Bone marrow (tissue), 2 donors: ENCODE measurements around the gene ISG15.
"Not testable (repeated sequence)": the region's sequence is repeated elsewhere in the genome, so short reads cannot be mapped to it uniquely, and the experiment has no call there.

Source experiments
- DNase-seq, 2 donors: peaks; one replicate each; lab custom pipeline; 2025; lab: John Stamatoyannopoulos, UW

Gene ISG15

DNA sequence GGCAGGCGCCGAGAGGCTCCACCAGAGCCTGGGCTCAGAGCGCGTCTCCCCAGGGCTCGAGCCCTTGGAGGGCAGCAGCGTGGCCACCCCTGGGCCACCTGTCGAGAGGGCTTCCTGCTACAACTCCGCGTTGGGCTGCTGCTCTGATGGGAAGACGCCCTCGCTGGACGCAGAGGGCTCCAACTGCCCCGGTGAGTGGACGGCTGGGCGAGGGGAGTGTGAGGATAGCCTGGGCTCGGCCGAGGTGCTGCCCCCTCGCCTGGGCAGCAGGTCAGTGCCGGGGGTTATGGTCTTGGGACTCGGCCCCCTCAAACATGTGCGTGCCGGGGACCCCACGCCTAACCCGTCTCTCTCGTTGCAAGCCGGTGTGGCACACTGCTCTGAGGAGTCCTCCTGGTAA lies 33.5 kb downstream of the ISG15 start:
- no peak for DNase-seq

GRCh38 chr1:1047407-1047806 lies 34.1 kb downstream of the ISG15 start:
- no peak for DNase-seq

- DNase-seq, result no peak
These were observed 34.7 kb downstream of the ISG15 start for GRCh38 chr1:1047963-1048362.

- no peak for DNase-seq
These were observed 35.5 kb downstream of the ISG15 start for GRCh38 chr1:1048765-1049164.

DNA sequence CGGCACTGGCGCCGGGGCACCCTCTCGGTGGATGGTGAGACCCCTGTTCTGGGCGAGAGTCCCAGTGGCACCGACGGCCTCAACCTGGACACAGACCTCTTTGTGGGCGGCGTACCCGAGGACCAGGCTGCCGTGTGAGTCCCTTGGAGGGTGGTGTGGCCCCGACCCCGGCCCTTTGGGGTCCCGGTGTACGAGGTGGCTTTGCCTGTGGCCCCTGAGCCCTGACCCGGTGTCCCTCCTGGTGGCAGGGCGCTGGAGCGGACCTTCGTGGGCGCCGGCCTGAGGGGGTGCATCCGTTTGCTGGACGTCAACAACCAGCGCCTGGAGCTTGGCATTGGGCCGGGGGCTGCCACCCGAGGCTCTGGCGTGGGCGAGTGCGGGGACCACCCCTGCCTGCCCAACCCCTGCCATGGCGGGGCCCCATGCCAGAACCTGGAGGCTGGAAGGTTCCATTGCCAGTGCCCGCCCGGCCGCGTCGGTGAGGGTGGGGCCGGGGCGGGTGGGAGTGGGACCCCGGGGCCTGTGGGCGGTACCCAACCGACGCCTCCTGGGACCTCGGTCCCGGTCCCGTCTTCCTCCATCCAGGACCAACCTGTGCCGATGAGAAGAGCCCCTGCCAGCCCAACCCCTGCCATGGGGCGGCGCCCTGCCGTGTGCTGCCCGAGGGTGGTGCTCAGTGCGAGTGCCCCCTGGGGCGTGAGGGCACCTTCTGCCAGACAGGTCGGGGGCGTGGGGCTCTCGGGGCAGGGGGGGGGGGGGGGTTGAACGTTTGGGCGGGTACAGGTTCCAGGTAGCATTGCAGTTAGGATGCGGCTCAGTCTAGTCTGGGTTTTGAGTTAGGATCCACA lies 36.2 kb downstream of the ISG15 start:
- DNase-seq, result no peak

GRCh38 chr1:1050577-1051052 lies 37.3 kb downstream of the ISG15 start:
- no peak for DNase-seq

DNA sequence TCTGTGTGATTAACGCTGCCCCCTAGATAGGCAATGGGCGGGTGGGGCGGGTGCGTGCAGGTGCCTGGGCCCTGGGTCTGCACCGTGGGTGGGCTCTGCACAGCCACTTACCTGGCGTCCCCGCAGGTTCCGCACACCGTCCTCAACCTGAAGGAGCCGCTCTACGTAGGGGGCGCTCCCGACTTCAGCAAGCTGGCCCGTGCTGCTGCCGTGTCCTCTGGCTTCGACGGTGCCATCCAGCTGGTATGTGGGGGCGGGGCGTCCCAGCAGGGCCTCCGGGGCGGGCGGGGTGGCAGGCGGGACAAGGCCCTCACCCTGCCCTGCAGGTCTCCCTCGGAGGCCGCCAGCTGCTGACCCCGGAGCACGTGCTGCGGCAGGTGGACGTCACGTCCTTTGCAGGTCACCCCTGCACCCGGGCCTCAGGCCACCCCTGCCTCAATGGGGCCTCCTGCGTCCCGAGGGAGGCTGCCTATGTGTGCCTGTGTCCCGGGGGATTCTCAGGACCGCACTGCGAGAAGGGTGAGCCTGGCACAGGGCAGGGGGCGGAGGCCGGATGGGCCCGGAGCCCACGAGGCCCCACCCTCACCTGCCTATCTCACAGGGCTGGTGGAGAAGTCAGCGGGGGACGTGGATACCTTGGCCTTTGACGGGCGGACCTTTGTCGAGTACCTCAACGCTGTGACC lies 38.0 kb downstream of the ISG15 start:
- no peak for DNase-seq

DNA sequence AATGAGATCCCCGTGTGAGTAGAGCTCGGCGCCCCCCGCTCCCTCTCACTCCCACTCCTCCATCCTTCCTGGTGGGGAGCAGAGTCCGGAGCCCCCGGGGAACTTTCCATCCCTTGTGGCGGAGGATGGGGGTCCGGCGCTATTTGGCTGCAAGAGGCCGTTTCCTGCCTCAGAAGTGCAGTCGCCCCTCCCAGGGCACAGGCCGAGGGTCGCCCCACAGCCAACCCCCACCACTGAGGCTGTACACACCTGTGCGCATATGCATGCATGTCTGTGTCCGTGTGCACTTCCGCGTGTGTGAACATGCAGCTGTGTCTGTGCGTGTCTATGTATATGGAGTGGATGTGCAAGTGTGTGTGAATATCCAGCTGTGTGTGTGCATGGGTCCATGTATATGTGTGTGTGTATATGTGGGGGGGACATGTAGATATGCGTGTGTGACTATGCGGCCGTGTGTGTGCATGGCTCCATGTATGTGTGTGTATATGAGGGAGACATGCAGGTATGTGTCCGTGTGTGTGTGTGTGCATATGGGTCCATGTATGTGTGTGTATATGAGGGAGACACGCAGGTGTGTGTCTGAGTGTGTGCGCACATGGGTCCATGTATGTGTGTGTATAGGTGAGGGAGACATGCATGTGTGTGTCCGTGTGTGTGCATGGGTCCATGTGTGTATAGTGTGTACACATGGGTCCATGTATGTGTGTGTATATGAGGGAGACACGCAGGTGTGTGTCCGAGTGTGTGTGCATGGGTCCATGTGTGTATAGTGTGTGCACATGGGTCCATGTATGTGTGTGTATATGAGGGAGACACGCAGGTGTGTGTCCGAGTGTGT lies 38.9 kb downstream of the ISG15 start:
- no peak for DNase-seq

DNA sequence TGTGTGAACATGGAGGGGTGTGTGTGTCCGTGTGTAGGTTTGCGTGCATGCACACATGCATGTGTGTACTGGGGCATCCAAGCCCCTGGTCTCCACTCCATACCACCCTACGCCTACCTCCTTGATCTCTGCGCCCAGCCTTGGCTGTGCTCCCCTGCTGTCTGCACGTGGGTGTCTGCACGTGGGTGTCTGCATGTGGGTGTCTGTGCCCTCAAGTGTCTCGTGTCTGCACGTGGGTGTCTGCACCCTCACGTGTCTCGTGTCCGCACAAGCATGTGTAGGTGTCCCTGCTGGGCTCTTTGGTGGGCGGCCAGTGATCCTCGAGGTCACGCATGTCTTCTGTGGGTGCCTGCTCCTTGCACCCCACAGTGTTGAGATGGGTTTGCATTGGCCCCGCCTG lies 39.7 kb downstream of the ISG15 start:
- DNase-seq, result no peak

- DNase-seq, result no peak
These were observed 40.4 kb downstream of the ISG15 start for GRCh38 chr1:1053682-1054081.

GRCh38 chr1:1054099-1054700 lies 40.9 kb downstream of the ISG15 start:
- DNase-seq, result no peak

DNA sequence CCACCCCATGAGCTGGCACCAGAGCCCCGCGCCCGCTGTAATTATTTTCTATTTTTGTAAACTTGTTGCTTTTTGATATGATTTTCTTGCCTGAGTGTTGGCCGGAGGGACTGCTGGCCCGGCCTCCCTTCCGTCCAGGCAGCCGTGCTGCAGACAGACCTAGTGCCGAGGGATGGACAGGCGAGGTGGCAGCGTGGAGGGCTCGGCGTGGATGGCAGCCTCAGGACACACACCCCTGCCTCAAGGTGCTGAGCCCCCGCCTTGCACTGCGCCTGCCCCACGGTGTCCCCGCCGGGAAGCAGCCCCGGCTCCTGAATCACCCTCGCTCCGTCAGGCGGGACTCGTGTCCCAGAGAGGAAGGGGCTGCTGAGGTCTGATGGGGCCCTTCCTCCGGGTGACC lies 41.7 kb downstream of the ISG15 start:
- DNase-seq, result no peak

DNA sequence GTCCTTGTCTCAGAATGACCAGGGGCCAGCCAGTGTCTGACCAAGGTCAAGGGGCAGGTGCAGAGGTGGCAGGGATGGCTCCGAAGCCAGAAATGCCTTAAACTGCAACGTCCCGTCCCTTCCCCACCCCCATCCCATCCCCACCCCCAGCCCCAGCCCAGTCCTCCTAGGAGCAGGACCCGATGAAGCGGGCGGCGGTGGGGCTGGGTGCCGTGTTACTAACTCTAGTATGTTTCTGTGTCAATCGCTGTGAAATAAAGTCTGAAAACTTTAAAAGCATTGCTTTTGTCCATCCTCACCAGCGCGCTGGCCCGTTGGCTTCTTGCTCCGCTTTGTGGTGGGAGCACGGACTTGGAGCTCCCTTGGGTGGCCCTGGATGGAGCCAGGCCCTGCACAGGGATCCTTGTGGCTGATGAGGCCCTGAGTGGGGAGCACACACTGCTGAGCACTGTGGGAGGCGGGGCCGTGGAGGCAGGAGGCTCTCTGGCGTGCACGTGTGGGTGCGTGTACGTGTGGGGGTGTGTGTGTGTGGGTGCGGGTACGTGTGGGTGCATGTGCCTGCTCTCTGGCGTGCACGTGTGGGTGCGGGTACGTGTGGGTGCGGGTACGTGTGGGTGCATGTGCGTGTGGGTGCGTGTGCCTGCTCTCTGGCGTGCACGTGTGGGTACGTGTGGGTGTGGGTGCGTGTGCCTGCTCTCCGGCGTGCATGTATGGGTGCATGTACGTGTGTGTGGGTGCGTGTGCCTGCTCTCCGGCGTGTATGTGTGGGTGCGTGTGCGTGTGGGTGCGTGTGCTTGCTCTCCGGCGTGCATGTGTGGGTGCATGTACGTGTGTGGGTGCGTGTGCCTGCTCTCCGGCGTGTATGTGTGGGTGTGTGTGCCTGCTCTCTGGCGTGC lies 42.8 kb downstream of the ISG15 start:
- DNase-seq, result no peak

DNA sequence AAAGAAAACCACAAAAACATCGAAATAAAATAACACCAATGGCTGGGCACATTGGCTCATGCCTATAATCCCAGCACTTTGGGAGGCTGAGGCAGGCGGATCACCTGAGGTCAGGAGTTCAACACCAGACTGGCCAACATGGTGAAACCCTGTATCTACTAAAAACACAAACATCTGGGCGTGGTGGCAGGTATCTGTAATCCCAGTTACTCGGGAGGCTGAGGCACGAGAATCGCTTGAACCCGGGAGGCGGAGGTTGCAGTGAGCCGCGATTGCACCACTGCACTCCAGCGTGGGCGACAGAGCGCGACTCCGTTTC lies 44.4 kb downstream of the ISG15 start:
- DNase-seq, result not testable (repeated sequence)

GRCh38 chr1:1058088-1058905 lies 45.0 kb downstream of the ISG15 start:
- DNase-seq, result no peak

- peak in 1 of 2 donors; percentile 24 for DNase-seq
These were observed 45.7 kb downstream of the ISG15 start for GRCh38 chr1:1058921-1059493.

GRCh38 chr1:1059494-1060280 lies 46.4 kb downstream of the ISG15 start:
- peak; percentile 38 to 75 for DNase-seq

DNA sequence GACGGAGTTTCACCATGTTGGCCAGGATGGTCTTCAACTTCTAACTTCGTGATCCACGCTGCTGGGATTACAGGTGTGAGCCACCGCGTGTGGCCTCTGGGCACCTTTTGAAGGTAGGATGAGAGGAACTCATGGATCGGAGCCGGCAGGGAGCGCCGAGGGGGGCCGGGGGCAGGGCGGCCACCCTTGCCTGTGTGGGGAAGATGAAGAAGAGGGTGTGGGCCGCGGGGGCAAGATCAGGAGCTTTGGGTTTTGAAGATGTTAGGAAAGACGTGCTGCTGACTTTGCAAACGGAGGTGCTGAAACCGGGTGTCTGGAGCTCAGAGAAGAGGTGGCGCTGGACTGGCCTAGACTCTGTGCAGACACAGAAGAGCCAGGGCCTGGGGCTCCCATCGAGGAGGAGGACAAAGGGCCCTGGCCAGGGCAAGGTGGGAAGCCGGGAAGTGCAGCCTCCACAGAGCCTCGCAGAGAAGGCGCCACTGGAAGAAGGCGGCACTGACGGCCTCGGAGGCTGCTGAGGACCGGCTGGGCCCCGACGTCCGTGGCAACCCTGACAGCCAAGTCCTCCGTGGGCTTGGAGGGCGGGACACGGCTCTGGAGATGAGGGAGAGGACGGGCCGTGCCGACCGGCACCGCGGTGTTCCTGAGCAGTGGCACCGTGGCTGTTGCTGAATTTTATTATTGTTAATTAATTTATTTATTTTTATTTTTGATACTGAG lies 47.1 kb downstream of the ISG15 start:
- no peak for DNase-seq
